Activated CD4-positive, alpha-beta T cell treated with anti-CD3 and anti-CD28 coated beads, Interleukin-2, amount 10 ng/mL, durations not matched to agents 24 days and 14 days (primary cell): ENCODE measurements around the gene SBK2. TPM values are rescaled to one million over a fixed set of nuclear protein-coding genes. Genes with fewer than 3 reads are reported as not detected.
"Not testable (repeated sequence)": the region's sequence is repeated elsewhere in the genome, so short reads cannot be mapped to it uniquely, and the experiment has no call there.

Experiments
- DNase-seq: peaks from one replicate; pipeline ENCODE4 v3.0.0; 2022
- H3K27ac Mint-ChIP-seq: one replicate; pipeline ENCODE4 v1.8.0; 2022; ENCODE audit warnings: mild to moderate bottlenecking, mixed read lengths
- H3K27me3 Mint-ChIP-seq: one replicate; pipeline ENCODE4 v1.8.0; 2022; ENCODE audit warnings: mixed read lengths
- H3K36me3 Mint-ChIP-seq: one replicate; pipeline ENCODE4 v1.8.0; 2022; ENCODE audit warnings: low read depth, mild to moderate bottlenecking, mixed read lengths
- H3K4me1 Mint-ChIP-seq: one replicate; pipeline ENCODE4 v1.8.0; 2021; ENCODE audit warnings: mixed read lengths
- H3K4me3 Mint-ChIP-seq: one replicate; pipeline ENCODE4 v1.8.0; 2022; ENCODE audit warnings: mild to moderate bottlenecking, moderate library complexity, mixed read lengths
- H3K9me3 Mint-ChIP-seq: one replicate; pipeline ENCODE4 v1.8.0; 2021; ENCODE audit warnings: mixed read lengths
- intact Hi-C: fragments of 100-400 bp; cut with micrococcal nuclease; formaldehyde crosslinking; loops from one replicate; pipeline ENCODE4 v1.15.1; 2023
- total RNA-seq: library from RNA; stranded (reverse); gene quantifications from 2 replicates; pipeline ENCODE4 v1.2.3, GENCODE V29; 2022

The SBK2 gene
- total RNA-seq, result not detected in 2 replicates

GRCh38 chr19:55536951-55537740 lies at the start of gene SBK2:
Gene SBK2 (minus strand): TSS chr19:55537133. CDS start chr19:55536294, 839 bp downstream.
- DNase-seq, result no peak
- intact Hi-C loops, result no loop called here
- no peaks in the 10 kb centered on the region for H3K4me1 Mint-ChIP-seq
- H3K27ac Mint-ChIP-seq, result no peak within 1 kb of the TSS
- no peaks in the 10 kb centered on the region for H3K27me3 Mint-ChIP-seq
- H3K9me3 Mint-ChIP-seq, result peaks cover 3% of the 10 kb centered on the region
- no peak within 1 kb of the TSS for H3K4me3 Mint-ChIP-seq
- H3K36me3 Mint-ChIP-seq, result no peaks in the 10 kb centered on the region

DNA sequence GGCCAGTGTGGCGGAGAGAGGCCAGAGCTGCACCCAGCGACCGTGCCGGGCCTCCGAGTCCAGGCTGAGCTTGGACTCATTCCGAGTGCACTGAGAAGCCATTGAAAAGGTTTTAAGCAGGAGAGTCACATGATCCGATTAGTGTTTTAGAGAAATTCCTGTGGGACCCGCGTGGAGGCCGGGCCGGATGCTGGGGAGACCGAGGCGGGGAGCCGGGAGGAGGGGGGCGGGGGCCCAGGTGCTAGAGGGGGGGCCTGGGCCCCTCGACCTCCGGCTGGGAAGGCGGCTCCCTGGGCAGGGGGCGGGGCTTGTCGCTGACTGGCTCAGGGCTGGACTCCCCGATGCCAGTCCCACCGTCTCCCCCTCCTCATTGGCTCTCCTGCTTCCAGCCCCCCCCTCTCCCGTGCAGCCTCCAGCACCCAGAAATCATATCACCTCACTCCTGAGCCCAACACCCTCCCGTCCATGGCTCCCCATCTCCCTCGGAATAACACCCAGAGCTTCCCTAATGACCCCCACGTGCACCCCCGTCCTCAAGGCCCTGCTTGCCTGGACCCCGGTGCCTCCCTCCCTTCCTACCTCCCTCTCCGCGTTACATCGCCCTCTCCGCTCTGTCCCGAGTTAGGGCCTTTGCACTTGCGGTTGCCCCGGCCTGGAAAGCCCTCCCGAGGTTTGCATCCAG lies 48.9 kb upstream of the SBK2 start:
- Mint-ChIP-seq H3K4me1 (peaks cover 21% of the 10 kb centered on the region), H3K9me3 (no peaks in the 10 kb centered on the region), H3K36me3 (no peaks in the 10 kb centered on the region), H3K27me3 (peaks cover 26% of the 10 kb centered on the region), H3K27ac (no peak overlapping the region), H3K4me3 (peak overlapping the region; percentile 57)
- intact Hi-C loops, result no loop called here
- DNase-seq, result peak; percentile 73

DNA sequence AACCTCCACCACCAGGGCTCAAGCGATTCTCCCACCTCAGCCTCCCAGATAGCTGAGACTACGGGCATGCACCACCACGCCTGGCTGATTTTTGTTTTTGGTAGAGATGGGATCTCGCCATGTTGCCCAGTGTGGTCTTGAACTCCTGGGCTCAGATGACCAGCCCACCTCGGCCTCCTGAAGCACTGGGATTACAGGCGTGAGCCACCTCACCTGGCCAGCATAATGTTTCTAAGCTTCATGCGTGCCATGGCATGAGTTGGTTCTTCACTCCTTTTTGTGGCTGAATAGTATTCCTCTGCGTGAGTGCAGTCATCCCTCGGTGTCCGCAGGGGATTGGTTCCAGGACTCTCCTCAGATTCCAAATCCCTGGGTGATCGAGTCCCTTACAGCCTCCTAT lies 47.9 kb upstream of the SBK2 start:
- H3K36me3 Mint-ChIP-seq, result peaks cover under 1% of the 10 kb centered on the region
- H3K27me3 Mint-ChIP-seq, result peaks cover 26% of the 10 kb centered on the region
- H3K4me3 Mint-ChIP-seq, result no peak overlapping the region
- no peaks in the 10 kb centered on the region for H3K9me3 Mint-ChIP-seq
- intact Hi-C loops, result loop anchor here (5.0 kb wide), 1 partner anchor 37 kb away; the partner anchor contains the start of gene ZNF784
- peaks cover 23% of the 10 kb centered on the region for H3K4me1 Mint-ChIP-seq
- no peak overlapping the region for H3K27ac Mint-ChIP-seq
- DNase-seq, result peak; percentile 54

- not testable (repeated sequence) for H3K27ac Mint-ChIP-seq, H3K36me3 Mint-ChIP-seq, H3K4me3 Mint-ChIP-seq, DNase-seq, H3K9me3 Mint-ChIP-seq
- peaks cover 27% of the 10 kb centered on the region for H3K4me1 Mint-ChIP-seq
- peaks cover 26% of the 10 kb centered on the region for H3K27me3 Mint-ChIP-seq
- intact Hi-C loops, result loop anchor here (5.0 kb wide), 1 partner anchor 38 kb away; the partner anchor contains the start of gene ZNF784
Observed at GRCh38 chr19:55583897-55584296, 47.0 kb upstream of the SBK2 start.

DNA sequence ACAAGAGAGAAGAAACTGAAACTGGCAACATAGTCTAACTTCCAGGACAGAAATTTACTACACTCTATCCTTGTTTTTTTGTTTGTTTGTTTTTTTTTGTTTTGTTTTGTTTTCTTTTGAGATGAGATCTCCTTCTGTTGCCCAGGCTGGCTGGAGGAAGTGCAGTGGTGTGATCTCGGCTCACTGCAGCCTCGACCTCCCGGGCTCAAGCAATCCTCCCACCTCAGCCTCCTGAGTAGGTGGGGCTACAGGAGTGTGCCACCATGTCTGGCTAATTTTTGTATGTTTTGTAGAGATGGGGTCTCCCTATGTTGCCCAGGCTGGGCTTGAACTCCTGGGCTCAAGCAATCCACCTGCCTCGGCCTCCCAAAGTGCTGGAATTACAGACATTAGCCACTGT lies 45.4 kb upstream of the SBK2 start:
- H3K27ac Mint-ChIP-seq, H3K9me3 Mint-ChIP-seq, DNase-seq, H3K4me3 Mint-ChIP-seq, H3K36me3 Mint-ChIP-seq: not testable (repeated sequence)
- intact Hi-C loops, result loop anchor here (5.0 kb wide), 1 partner anchor 40 kb away; the partner anchor contains the start of gene ZNF784
- peaks cover 24% of the 10 kb centered on the region for H3K27me3 Mint-ChIP-seq
- H3K4me1 Mint-ChIP-seq, result peaks cover 25% of the 10 kb centered on the region

DNA sequence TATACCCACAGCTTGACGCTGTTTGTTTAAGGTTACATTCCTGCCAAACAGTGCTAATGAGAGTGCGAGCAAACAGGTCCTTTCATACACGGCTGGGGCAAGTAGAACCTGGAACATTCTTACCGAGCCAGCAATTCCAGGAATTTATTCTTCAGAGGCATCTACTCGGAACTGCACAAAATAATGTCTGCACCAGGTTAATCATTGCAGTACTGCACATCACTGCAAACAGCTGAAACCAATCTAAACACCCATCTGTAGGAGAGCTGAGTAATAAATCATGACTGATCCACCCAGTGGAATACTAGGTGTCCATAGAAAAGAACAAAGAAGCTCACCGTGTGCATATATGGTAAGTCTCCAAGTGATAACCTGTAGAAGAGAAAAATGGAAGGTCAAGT lies 44.9 kb upstream of the SBK2 start:
- peaks cover 8% of the 10 kb centered on the region for H3K36me3 Mint-ChIP-seq
- H3K4me3 Mint-ChIP-seq, result peak overlapping the region; percentile 35
- intact Hi-C loops, result loop anchor here (2.0 to 5.0 kb wide), 3 partner anchors 17 to 65 kb away; partner anchors contain the start of genes FIZ1 and ZNF784
- peaks cover 21% of the 10 kb centered on the region for H3K27me3 Mint-ChIP-seq
- H3K4me1 Mint-ChIP-seq, result peaks cover 22% of the 10 kb centered on the region
- DNase-seq, result no peak
- H3K27ac Mint-ChIP-seq, result no peak overlapping the region
- H3K9me3 Mint-ChIP-seq, result no peaks in the 10 kb centered on the region

- Mint-ChIP-seq H3K27me3 (peaks cover 17% of the 10 kb centered on the region), H3K27ac (peak overlapping the region; percentile 75), H3K36me3 (peaks cover 9% of the 10 kb centered on the region), H3K9me3 (no peaks in the 10 kb centered on the region), H3K4me1 (peaks cover 20% of the 10 kb centered on the region), H3K4me3 (peak overlapping the region; percentile 87)
- peak; percentile 78 for DNase-seq
- intact Hi-C loops, result loop anchor here (2.0 to 5.0 kb wide), 3 partner anchors 18 to 64 kb away; partner anchors contain the start of genes FIZ1 and ZNF784
Observed at GRCh38 chr19:55581145-55581822, 44.4 kb upstream of the SBK2 start.

DNA sequence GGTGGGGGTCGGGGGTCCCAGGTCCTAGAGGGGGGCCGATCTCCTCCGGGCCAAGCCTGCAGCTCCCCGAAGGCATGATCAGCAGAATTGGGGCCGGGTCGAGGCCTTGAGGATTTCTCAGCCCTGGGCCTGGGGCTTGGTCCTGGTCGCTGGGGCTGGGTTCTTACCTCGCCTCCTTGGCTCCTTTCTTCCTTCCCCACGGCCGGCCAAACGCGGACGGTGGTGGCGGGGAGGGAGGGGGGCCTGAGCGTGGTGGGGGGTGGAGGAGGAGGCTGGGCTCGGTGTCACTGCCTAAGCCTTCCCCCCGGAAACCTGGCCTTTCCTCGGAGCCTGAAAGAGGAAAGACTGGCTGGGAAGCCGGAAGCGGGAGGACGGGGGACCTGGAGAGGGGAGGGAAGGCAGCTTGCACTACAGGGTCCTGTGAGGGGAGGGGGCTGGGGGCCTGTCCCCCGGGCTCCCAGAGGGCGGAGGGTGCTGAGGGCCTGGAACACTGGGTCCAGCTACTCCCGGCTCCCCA lies 43.8 kb upstream of the SBK2 start, which contains the start of gene ZNF579:
Gene ZNF579, minus strand, starts transcription at position 221 of the 517 bp plus-strand sequence. CDS start 1,209 bp downstream, outside the sequence.
- peak within 1 kb of the TSS; percentile 83 for H3K27ac Mint-ChIP-seq
- H3K27me3 Mint-ChIP-seq, result peaks cover 12% of the 10 kb centered on the region
- intact Hi-C loops, result loop anchor here (2.0 to 5.0 kb wide), 3 partner anchors 18 to 64 kb away; partner anchors contain the start of genes FIZ1 and ZNF784
- H3K4me1 Mint-ChIP-seq, result peaks cover 18% of the 10 kb centered on the region
- DNase-seq, result peak; percentile 94
- H3K36me3 Mint-ChIP-seq, result peaks cover 9% of the 10 kb centered on the region
- peak within 1 kb of the TSS; percentile 87 for H3K4me3 Mint-ChIP-seq
- no peaks in the 10 kb centered on the region for H3K9me3 Mint-ChIP-seq

DNA sequence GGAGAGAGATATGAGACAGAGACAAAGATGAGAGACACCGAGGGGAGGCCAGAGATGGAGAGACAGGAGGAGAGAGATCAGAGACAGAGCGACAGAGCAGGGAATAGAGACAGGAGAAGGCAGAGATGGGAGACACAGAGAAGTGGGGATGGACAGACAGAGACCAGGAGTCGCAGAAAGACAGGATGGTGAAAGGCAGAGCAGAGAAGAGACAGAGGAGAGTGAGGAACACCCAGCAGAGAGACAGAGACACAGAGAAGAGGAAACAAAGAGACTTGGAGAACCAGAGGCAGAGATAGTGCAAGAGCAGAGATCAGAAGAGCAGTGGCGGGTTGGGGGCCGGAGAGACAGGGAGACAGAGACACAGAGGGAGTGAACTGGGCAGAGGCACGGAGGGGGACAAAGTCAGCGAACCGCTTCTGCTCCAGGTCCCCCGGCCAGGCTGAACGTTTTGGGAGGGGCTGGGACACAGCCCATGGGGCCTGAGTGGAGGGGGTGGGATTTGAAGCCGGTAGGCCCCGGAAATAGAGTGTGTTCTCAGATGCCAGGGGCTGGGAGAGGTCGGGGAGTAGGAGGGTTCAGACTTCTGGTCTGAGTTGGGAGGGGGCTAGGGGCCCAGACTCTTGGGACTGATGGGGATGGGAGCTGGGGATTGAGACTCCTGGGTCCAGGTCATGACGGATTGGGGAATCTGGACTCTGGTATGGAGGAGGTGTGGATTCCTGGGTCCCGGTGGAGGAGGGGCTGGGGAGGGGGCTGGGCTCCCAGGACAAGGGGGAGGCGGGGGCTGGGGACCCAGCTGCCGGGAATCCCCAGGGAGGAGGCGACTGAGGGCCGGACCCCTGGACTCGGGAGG lies 43.1 kb upstream of the SBK2 start:
- intact Hi-C loops, result loop anchor here (2.0 to 5.0 kb wide), 3 partner anchors 19 to 63 kb away; partner anchors contain the start of genes FIZ1 and ZNF784
- H3K36me3 Mint-ChIP-seq, result peaks cover 9% of the 10 kb centered on the region
- peaks cover 5% of the 10 kb centered on the region for H3K27me3 Mint-ChIP-seq
- H3K4me3 Mint-ChIP-seq, result peak overlapping the region; percentile 87
- DNase-seq, result peak; percentile 75
- no peaks in the 10 kb centered on the region for H3K9me3 Mint-ChIP-seq
- H3K27ac Mint-ChIP-seq, result peak overlapping the region; percentile 83
- H3K4me1 Mint-ChIP-seq, result peaks cover 13% of the 10 kb centered on the region

- Mint-ChIP-seq H3K27me3 (no peaks in the 10 kb centered on the region), H3K9me3 (no peaks in the 10 kb centered on the region), H3K27ac (peak overlapping the region; percentile 83), H3K4me3 (peak overlapping the region; percentile 87), H3K36me3 (peaks cover 9% of the 10 kb centered on the region), H3K4me1 (peaks cover 13% of the 10 kb centered on the region)
- intact Hi-C loops, result no loop called here
- no peak for DNase-seq
Observed at GRCh38 chr19:55578761-55579747, 42.1 kb upstream of the SBK2 start.

GRCh38 chr19:55578031-55578760 lies 41.3 kb upstream of the SBK2 start:
- no peaks in the 10 kb centered on the region for H3K27me3 Mint-ChIP-seq
- intact Hi-C loops, result no loop called here
- no peak overlapping the region for H3K4me3 Mint-ChIP-seq
- peaks cover 13% of the 10 kb centered on the region for H3K4me1 Mint-ChIP-seq
- DNase-seq, result no peak
- H3K27ac Mint-ChIP-seq, result no peak overlapping the region
- peaks cover 9% of the 10 kb centered on the region for H3K36me3 Mint-ChIP-seq
- no peaks in the 10 kb centered on the region for H3K9me3 Mint-ChIP-seq
